Measurements from ENCODE around the gene NELL1. TPM values are rescaled to one million over a fixed set of nuclear protein-coding genes. Genes with fewer than 3 reads are reported as not detected.

NELL1 gene
- not detected in 2 replicates for total RNA-seq

GRCh38 chr11:20668844-20669819 lies at the start of gene NELL1:
TSS of gene NELL1 (plus strand) at chr11:20669586.

Other genes with a start within 250 kb of the NELL1 start
- gene SLC6A5, start 70.0 kb upstream of the NELL1 start, total RNA-seq, result under 0.01 TPM in 1 of 2 replicates, not detected in the other

Measured in smooth muscle cell of trachea (primary cell).